Stomach smooth muscle (tissue), 2 donors: ENCODE results near the gene CAPN10.

Experiments used
- H3K27ac ChIP-seq: one replicate; pipeline ENCODE4 v1.7.0; 2013; ENCODE audit warnings: mild to moderate bottlenecking, low read length, inconsistent platforms
- H3K27me3 ChIP-seq, 2 donors: one replicate each; pipeline ENCODE4 v1.7.0; 2013; ENCODE audit warnings: low read length in 2 of 2; ENCODE audit not compliant: insufficient read depth in 2 of 2, control insufficient read depth in 1 of 2
- H3K36me3 ChIP-seq, 2 donors: one replicate each; pipeline ENCODE4 v1.7.0; 2013; ENCODE audit warnings: low read length in 2 of 2; ENCODE audit not compliant: control insufficient read depth in 2 of 2, insufficient read depth in 2 of 2
- H3K4me1 ChIP-seq: one replicate; pipeline ENCODE4 v1.7.0; 2013; ENCODE audit warnings: low read length; ENCODE audit not compliant: control insufficient read depth, insufficient read depth
- H3K4me3 ChIP-seq, 2 donors: one replicate each; pipeline ENCODE4 v1.7.0; 2013; ENCODE audit warnings: low read length in 2 of 2
- H3K9ac ChIP-seq, 2 donors: one replicate each; pipeline ENCODE4 v1.7.0; 2013; ENCODE audit warnings: low read length in 2 of 2, mild to moderate bottlenecking in 1 of 2
- H3K9me3 ChIP-seq, 2 donors: one replicate each; pipeline ENCODE4 v1.7.0; 2013; ENCODE audit warnings: low read length in 2 of 2; ENCODE audit not compliant: control insufficient read depth in 2 of 2
- donor health status: healthy.
- donor health status: Pancreatic carcinoma.

The CAPN10 gene

GRCh38 chr2:240570531-240571313, 15.8 kb upstream of the CAPN10 start:
- Histone ChIP-seq H3K27ac (no peak overlapping the region), H3K4me1 (peaks cover 52% of the 10 kb centered on the region), H3K36me3 (peaks cover 0 to 8% of the 10 kb centered on the region in 2 donors), H3K9ac (no peak overlapping the region), H3K4me3 (peak overlapping the region in 1 of 2 donors; percentile 80), H3K27me3 (no peaks in the 10 kb centered on the region), H3K9me3 (no peaks in the 10 kb centered on the region)

DNA sequence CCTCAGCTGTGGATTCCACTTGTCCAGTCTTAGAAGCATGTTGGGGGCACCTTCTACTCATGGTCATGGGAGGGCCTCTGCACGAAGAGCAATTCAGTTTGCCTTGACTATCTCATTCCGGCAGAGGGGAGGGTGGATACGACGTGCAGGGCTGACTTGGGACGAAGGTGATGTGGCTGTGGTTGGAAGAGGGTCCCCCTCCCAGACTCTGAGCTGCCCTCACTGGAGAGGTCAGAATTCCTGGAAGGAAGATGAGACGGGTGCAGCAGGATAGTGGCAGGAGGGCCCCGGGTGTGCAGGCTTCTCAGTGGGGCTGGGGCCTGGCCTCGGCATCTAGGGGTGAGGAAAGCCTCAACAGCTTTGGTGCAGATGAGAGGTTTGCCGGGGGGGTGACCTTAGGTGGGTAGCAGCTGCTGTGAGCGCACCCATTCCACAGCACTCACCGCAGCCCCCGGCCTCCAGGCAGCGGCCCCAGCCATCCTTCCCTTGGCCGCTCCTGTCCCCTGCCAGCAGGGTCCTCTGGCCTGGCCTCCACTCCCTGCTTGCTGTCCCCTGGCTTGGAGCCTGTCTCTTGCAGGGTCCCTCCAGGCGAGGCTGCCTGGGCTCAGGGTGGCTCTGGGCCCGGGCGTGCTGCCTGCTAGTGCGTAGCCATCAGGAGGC, 15.1 kb upstream of the CAPN10 start:
- Histone ChIP-seq H3K4me3 (no peak overlapping the region), H3K4me1 (peaks cover 46% of the 10 kb centered on the region), H3K27me3 (no peaks in the 10 kb centered on the region), H3K27ac (no peak overlapping the region), H3K36me3 (peaks cover 0 to 8% of the 10 kb centered on the region in 2 donors), H3K9me3 (no peaks in the 10 kb centered on the region), H3K9ac (no peak overlapping the region)

GRCh38 chr2:240572141-240573031, 14.1 kb upstream of the CAPN10 start:
- peaks cover 37% of the 10 kb centered on the region for H3K4me1 ChIP-seq
- no peaks in the 10 kb centered on the region for H3K27me3 ChIP-seq
- no peak overlapping the region for H3K4me3 ChIP-seq
- peaks cover 0 to 12% of the 10 kb centered on the region in 2 donors for H3K36me3 ChIP-seq
- no peak overlapping the region for H3K27ac ChIP-seq
- H3K9me3 ChIP-seq: no peaks in the 10 kb centered on the region
- H3K9ac ChIP-seq: no peak overlapping the region

DNA sequence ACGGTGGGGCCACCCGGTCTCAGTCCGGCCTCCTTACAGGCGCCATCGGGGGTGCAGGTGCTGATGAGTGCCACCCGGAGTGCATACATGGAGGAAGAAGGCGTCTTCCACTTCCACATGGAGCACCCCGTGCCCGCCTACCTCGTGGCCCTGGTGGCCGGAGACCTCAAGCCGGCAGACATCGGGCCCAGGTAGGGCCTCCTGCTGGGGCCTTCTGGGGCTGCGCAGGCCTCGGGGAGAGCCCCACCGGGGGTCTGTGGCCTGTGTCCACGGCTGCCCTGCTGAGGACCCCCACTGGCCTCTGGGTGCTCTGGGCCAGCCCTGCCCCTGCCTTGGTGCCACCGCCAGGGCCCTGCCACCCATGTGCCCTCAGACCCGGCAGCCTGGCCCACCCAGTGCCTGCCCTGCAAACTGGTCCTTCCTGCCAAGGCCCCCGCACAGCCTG, 13.4 kb upstream of the CAPN10 start:
- Histone ChIP-seq H3K36me3 (peaks cover 0 to 16% of the 10 kb centered on the region in 2 donors), H3K27me3 (no peaks in the 10 kb centered on the region), H3K27ac (no peak overlapping the region), H3K9ac (no peak overlapping the region), H3K9me3 (no peaks in the 10 kb centered on the region), H3K4me3 (no peak overlapping the region), H3K4me1 (peaks cover 31% of the 10 kb centered on the region)

- peaks cover 31% of the 10 kb centered on the region for H3K4me1 ChIP-seq
- H3K9me3 ChIP-seq: no peaks in the 10 kb centered on the region
- H3K27me3 ChIP-seq: no peaks in the 10 kb centered on the region
- H3K4me3 ChIP-seq: no peak overlapping the region
- H3K9ac ChIP-seq: no peak overlapping the region
- peaks cover 0 to 18% of the 10 kb centered on the region in 2 donors for H3K36me3 ChIP-seq
- H3K27ac ChIP-seq: no peak overlapping the region
Observed at GRCh38 chr2:240573516-240574385, 12.8 kb upstream of the CAPN10 start.

- Histone ChIP-seq H3K36me3 (peaks cover 0 to 18% of the 10 kb centered on the region in 2 donors), H3K27me3 (no peaks in the 10 kb centered on the region), H3K9ac (no peak overlapping the region), H3K27ac (no peak overlapping the region), H3K9me3 (no peaks in the 10 kb centered on the region), H3K4me1 (peaks cover 23% of the 10 kb centered on the region), H3K4me3 (no peak overlapping the region)
Observed at GRCh38 chr2:240574386-240575100, 12.0 kb upstream of the CAPN10 start.

- H3K4me1 ChIP-seq: peaks cover 19% of the 10 kb centered on the region
- no peaks in the 10 kb centered on the region for H3K27me3 ChIP-seq
- no peak overlapping the region for H3K9ac ChIP-seq
- H3K4me3 ChIP-seq: no peak overlapping the region
- H3K27ac ChIP-seq: no peak overlapping the region
- no peaks in the 10 kb centered on the region for H3K9me3 ChIP-seq
- peaks cover 0 to 18% of the 10 kb centered on the region in 2 donors for H3K36me3 ChIP-seq
Observed at GRCh38 chr2:240575101-240575965, 11.2 kb upstream of the CAPN10 start.

DNA sequence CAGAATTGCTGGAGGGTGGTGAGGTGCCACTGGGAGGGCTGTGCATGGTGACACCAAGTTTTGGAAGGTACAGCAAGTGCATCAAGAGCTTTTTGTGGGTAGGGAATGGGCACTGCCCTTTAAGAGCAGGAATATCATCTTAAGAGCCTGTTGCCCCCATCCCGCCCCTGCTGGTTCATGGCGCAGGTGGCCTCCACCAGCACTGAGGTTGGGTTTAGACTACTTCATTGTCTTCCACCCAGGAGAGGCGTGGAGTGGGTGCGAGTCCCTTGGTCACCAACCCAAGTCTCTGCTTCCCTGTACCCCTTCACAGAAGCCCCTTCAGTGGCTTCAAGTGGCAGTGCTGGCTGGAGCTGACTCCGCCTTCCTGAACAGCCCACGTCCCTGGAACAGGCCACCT, 10.5 kb upstream of the CAPN10 start:
- no peaks in the 10 kb centered on the region for H3K9me3 ChIP-seq
- no peak overlapping the region for H3K9ac ChIP-seq
- peaks cover 0 to 18% of the 10 kb centered on the region in 2 donors for H3K36me3 ChIP-seq
- H3K4me3 ChIP-seq: no peak overlapping the region
- H3K4me1 ChIP-seq: peaks cover 12% of the 10 kb centered on the region
- H3K27ac ChIP-seq: no peak overlapping the region
- H3K27me3 ChIP-seq: no peaks in the 10 kb centered on the region
